K562 (cell line): Measurements from ENCODE around the gene TENT4A.

Source experiments
- PHF8 ChIP-seq: fragments of 200-600 bp; sonication (generic); IDR thresholded peaks from 2 replicates; pipeline ENCODE4 v1.6.1; 2012; ENCODE audit warnings: mixed run types, mild to moderate bottlenecking, inconsistent platforms, low read length, moderate library complexity, borderline replicate concordance
- ZBTB33 ChIP-seq: sonication (generic); formaldehyde crosslinking; IDR thresholded peaks from 2 replicates; pipeline ENCODE4 v1.8.1; 2023; ENCODE audit warnings: mild to moderate bottlenecking, missing genetic modification reagents

GRCh38 chr5:6712142-6712576 is 1.1 kb upstream of the TENT4A start:
- no peak; the same call in 1 of the 2 replicates for TF ChIP-seq ZBTB33 (CRISPR knock-in tag)
- no peak for TF ChIP-seq PHF8
